Fibroblast of the aortic adventitia (primary cell): ENCODE data around the gene SGCA. TPM values are rescaled to one million over a fixed set of nuclear protein-coding genes. Genes with fewer than 3 reads are reported as not detected.
A peak's percentile ranks its signal among the peaks of the same experiment; 100 is the strongest.

Experiments
- DNase-seq: peaks from one replicate; pipeline ENCODE4 v3.0.0-alpha.2; 2010; ENCODE audit warnings: low read depth
- H3K4me3 ChIP-seq: 2 replicates; pipeline ENCODE4 v1.5.1; 2011; ENCODE audit warnings: low read depth, mild to moderate bottlenecking, control low read depth, low read length, moderate library complexity
- CTCF ChIP-seq: IDR thresholded peaks from 2 replicates; pipeline ENCODE4 v1.5.1; 2011; ENCODE audit warnings: mild to moderate bottlenecking, low read length, control low read depth, inconsistent platforms; ENCODE audit not compliant: insufficient read depth
- total RNA-seq: library from RNA; depleted of rRNA; stranded (reverse); fragments of >200 nt; gene quantifications from 2 replicates; pipeline ENCODE4 v1.2.3, GENCODE V29; 2012; ENCODE audit warnings: low replicate concordance

The SGCA gene
- total RNA-seq, 1 donor: 0.90 TPM

- H3K4me3 ChIP-seq: no peak overlapping the region
- no peak for TF ChIP-seq CTCF
- DNase-seq: no peak
Observed at GRCh38 chr17:50135316-50136095, 30.3 kb upstream of the SGCA start.

DNA sequence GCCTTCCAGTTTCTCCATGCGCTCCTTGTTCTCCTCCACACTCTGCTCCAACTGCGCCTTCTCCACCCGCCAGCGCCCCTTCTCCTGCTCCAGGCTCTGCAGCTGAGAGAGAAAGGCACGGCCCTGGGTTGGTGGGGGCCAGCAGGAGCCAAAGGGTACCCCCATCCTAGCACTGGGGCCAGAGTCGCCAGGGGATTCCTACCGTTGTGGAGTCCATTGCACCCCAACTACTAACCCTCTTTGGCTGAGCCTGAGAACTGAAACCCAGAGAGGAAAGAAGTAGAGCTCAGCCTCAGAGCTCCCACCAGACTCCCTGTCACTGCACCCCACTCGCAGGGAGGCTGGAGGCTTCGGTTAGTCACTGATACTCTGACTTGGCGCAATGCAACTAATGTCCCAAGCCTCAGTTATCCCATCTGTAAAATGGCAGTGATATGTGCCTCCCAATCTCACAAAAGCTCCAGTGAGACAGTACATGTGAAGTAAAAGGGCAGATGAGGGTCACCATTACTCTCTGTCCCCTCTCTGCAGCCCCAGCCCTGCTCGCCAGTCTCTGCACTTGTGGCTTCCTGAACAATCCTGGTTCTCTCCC, 29.6 kb upstream of the SGCA start:
- no peak overlapping the region for H3K4me3 ChIP-seq
- DNase-seq: no peak
- TF ChIP-seq CTCF: no peak

DNA sequence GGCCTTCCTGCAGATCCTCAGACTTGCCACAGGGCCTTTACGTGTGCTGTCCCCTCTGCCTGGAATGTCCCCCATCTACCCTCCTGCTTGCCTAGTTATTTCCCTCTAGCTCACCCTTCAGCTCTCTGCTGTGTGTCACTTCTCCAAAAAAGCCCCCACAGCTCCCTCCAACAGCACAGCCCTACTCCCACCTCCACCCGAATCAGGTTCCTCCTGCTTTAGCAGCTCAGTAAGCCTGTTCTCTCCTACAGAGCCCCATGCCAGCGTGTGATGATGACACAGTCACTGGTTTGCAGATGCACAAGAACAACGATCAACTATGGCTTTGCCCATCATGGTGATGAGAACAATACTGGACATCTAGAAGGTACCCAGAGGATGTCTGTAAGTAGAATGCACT, 28.8 kb upstream of the SGCA start:
- no peak for TF ChIP-seq CTCF
- DNase-seq: no peak

DNA sequence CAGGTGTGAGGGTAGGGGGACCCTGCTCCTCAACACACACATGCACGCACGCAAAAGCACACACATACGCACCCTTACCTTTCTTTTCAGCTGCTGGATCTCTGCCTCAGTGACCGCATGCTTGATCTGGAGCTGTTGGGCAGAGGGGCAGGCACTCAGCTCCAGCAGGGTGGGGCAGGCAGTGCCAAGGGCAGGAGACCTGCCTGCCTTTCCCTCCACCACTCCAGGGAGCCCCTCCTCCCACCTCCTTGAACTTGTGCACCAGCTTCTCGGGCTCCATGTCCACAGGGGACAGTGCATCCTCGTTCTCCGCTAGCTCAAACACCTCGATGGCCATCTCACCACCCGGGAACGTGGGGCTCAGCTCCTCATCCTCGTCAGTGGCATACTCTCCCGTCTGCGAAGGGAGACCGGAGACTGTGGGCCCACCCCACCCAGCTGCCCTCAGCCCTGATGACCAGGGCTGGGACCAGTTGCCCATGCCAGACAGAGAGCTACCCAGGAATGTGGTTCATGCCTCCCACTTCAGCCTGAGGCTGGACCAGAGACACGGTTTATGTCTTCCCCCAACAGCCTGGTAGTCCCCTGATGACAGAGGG, 26.5 kb upstream of the SGCA start:
- H3K4me3 ChIP-seq: no peak overlapping the region
- no peak for TF ChIP-seq CTCF
- DNase-seq: no peak

More for the DNA sequence above, 28.8 kb upstream of the SGCA start:
- H3K4me3 ChIP-seq: no peak overlapping the region

- peak; percentile 79 for DNase-seq
- TF ChIP-seq CTCF: peak; percentile 88
- no peak overlapping the region for H3K4me3 ChIP-seq
Observed at GRCh38 chr17:50139950-50140885, 25.6 kb upstream of the SGCA start.

- H3K4me3 ChIP-seq: no peak overlapping the region
- TF ChIP-seq CTCF: no peak
- no peak for DNase-seq
Observed at GRCh38 chr17:50141026-50141744, 24.6 kb upstream of the SGCA start.
